Colonic mucosa (tissue), 4 donors: ENCODE results near the gene STAT4. TPM values are rescaled to one million over a fixed set of nuclear protein-coding genes. Genes with fewer than 3 reads are reported as not detected.

Experiments
- DNase-seq: peaks from one replicate; pipeline ENCODE4 v3.0.0-alpha.2; 2020
- H3K27ac ChIP-seq: fragments of 200-600 bp; one replicate; pipeline ENCODE4 v1.8.0; 2021
- H3K27me3 ChIP-seq: fragments of 200-600 bp; one replicate; pipeline ENCODE4 v1.8.0; 2021
- H3K36me3 ChIP-seq: fragments of 200-600 bp; one replicate; pipeline ENCODE4 v1.8.0; 2021
- H3K4me1 ChIP-seq: fragments of 200-600 bp; one replicate; pipeline ENCODE4 v1.8.0; 2021; ENCODE audit warnings: mild to moderate bottlenecking
- H3K4me3 ChIP-seq: fragments of 200-600 bp; one replicate; pipeline ENCODE4 v1.8.0; 2021
- H3K9ac ChIP-seq, 2 donors: one replicate each; pipeline ENCODE4 v1.7.0; 2013; ENCODE audit warnings: control low read depth in 2 of 2, low read depth in 2 of 2, low read length in 2 of 2
- H3K9me3 ChIP-seq: fragments of 200-600 bp; one replicate; pipeline ENCODE4 v1.8.0; 2021
- intact Hi-C: fragments of 100-400 bp; cut with DNase I; formaldehyde crosslinking; loops from one replicate; pipeline ENCODE4 v1.14.1; 2022
- total RNA-seq, 2 donors: library from RNA; stranded (reverse); fragmentation: NEBNext Ultra II Directional in 1 of 2; extraction: Animal tissue kit (Norgen Biotek cat#: 25700) in 1 of 2; gene quantifications; one replicate each; pipeline ENCODE4 v1.2.1, GENCODE V29; 2021
- TF ChIP-seq, protein P1 (sequence below): fragments of 200-600 bp; IDR thresholded peaks from one replicate; pipeline ENCODE4 v1.8.0; 2022; ENCODE audit warnings: antibody characterized with exemption, mild to moderate bottlenecking
- donor health status: healthy.
- donor health status: DM: no; HTN: no; CAD: no.
- donor health status: DM: no; HTN: no; CAD: no.

STAT4 gene
- total RNA-seq, 2 donors from 2014 or later = 2.0 to 2.1 TPM

DNA sequence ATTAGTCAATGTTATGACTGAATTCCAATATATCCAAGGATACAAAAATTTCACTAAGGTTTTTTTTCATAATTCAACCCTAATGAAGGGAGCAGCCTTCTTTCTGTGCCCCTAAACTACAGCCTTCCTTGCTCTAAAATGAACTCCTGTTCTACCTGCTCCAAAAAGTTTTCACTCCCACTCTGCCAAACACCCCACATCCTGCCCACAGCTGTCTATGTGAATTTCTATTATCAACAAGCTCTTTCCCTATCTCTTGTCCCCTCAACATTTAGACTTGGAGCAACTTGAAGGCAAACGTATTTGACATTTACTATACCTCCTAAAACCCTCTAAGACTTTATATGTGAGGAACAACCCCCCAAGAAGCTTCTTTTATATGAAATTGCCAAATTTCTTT, 2.5 kb downstream of the STAT4 start:
- no peak overlapping the region for H3K4me3 ChIP-seq
- H3K36me3 ChIP-seq = no peaks in the 10 kb centered on the region
- TF ChIP-seq, protein P1, sequence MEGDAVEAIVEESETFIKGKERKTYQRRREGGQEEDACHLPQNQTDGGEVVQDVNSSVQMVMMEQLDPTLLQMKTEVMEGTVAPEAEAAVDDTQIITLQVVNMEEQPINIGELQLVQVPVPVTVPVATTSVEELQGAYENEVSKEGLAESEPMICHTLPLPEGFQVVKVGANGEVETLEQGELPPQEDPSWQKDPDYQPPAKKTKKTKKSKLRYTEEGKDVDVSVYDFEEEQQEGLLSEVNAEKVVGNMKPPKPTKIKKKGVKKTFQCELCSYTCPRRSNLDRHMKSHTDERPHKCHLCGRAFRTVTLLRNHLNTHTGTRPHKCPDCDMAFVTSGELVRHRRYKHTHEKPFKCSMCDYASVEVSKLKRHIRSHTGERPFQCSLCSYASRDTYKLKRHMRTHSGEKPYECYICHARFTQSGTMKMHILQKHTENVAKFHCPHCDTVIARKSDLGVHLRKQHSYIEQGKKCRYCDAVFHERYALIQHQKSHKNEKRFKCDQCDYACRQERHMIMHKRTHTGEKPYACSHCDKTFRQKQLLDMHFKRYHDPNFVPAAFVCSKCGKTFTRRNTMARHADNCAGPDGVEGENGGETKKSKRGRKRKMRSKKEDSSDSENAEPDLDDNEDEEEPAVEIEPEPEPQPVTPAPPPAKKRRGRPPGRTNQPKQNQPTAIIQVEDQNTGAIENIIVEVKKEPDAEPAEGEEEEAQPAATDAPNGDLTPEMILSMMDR = no peak
- no peaks in the 10 kb centered on the region for H3K27me3 ChIP-seq
- intact Hi-C loops = no loop called here
- no peak for DNase-seq
- no peak overlapping the region for H3K27ac ChIP-seq
- H3K9ac ChIP-seq = no peak overlapping the region
- H3K4me1 ChIP-seq = no peaks in the 10 kb centered on the region
- no peaks in the 10 kb centered on the region for H3K9me3 ChIP-seq

DNA sequence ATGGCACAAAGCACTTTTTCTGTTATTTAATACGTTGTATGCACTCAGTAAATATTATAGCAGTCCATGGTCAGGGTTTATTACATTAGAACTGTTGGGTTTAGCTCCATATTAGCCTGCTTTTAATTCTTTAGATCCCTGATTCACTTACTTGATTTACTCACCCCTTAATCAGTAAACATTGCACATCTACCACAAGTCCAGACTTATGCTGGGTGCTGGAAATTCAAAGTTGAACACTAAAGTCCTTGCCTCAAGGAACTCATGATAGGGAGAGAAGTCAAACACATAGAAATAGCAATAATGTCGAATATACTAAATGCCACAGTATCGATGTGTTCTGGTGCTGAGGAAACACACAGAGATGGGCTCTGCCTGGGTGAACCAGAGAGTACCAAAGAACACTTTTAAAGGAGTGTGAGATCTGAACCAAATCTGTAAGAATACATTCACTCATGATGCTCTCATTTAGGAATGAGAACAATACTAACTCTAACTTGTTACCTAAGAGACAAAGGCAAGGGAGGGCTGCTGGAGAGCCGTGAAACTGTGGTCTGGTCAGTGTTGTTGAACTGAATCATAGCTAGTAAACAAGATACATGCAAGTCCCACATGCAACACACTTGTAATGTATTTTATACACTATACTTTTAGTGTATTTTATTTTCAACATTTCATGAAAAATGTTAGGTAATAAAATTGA, 4.9 kb downstream of the STAT4 start:
- no peak for DNase-seq
- no peak overlapping the region for H3K27ac ChIP-seq
- no peak overlapping the region for H3K4me3 ChIP-seq
- H3K9me3 ChIP-seq = no peaks in the 10 kb centered on the region
- no peaks in the 10 kb centered on the region for H3K4me1 ChIP-seq
- H3K9ac ChIP-seq = no peak overlapping the region
- H3K27me3 ChIP-seq = no peaks in the 10 kb centered on the region
- no peaks in the 10 kb centered on the region for H3K36me3 ChIP-seq
- intact Hi-C loops = no loop called here
- TF ChIP-seq, protein P1 = no peak

DNA sequence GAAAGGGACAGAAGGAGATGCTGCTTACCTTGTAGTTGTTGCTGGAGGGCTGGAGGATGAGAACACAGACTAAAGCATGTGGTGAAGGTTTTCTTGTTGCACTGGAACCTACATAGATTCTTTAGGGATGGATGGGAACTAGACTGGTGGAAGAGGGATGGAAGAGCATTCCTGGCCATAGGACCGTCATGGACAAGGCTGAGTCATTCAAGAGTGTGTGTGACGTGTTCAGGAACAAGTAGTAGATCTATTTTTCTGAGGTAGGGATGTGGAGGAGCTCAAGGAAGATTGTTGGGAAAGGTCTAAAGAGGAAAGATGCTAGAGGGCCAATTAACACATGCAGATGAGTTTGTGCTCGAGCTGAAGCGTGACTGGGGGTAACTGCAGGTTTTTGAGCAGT, 6.6 kb downstream of the STAT4 start:
- no peaks in the 10 kb centered on the region for H3K27me3 ChIP-seq
- no peaks in the 10 kb centered on the region for H3K4me1 ChIP-seq
- no peak overlapping the region for H3K27ac ChIP-seq
- intact Hi-C loops = no loop called here
- H3K9ac ChIP-seq = no peak overlapping the region
- H3K4me3 ChIP-seq = no peak overlapping the region
- TF ChIP-seq, protein P1 = no peak
- H3K36me3 ChIP-seq = no peaks in the 10 kb centered on the region
- H3K9me3 ChIP-seq = no peaks in the 10 kb centered on the region
- no peak for DNase-seq

DNA sequence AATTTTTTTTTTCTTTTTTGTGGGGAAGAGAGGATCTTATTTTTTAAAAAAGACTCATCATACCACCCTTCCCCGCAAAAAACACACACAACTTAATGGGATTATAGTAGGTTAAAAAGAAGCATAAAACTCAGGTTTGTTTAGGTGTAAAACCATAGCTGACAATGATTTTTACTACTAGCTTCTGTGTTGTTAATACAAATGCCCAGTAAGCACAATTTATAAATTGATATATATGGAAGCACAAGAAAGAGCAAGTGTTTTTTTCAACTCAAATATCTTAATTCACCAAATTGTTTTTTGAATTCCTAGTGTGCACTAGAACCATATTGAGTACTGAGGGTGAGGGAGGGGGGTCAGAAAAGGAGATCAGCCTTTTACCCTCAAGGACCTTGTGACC, 7.0 kb downstream of the STAT4 start:
- H3K27ac ChIP-seq = no peak overlapping the region
- H3K36me3 ChIP-seq = no peaks in the 10 kb centered on the region
- H3K4me3 ChIP-seq = no peak overlapping the region
- TF ChIP-seq, protein P1 = no peak
- intact Hi-C loops = no loop called here
- H3K9ac ChIP-seq = no peak overlapping the region
- no peaks in the 10 kb centered on the region for H3K27me3 ChIP-seq
- H3K9me3 ChIP-seq = no peaks in the 10 kb centered on the region
- no peak for DNase-seq
- no peaks in the 10 kb centered on the region for H3K4me1 ChIP-seq

DNA sequence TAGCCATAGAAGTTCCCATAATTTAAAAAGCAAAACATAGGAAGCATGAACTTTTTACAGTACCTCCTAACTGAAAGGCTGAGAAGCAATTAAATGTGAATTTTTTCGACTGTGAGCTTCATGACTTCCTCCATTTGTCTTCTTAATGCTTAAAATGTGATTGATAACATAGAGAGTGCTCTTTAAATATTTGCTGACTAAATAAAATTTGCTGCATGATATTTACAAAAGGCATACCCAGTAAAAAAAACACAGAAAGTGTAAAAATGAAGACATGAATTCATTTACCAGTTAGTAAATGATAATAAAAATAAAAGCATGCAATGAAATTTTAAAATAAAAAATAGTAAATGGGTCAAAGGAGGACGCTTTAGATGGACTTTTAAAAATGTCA, 21.9 kb downstream of the STAT4 start:
- H3K27ac ChIP-seq = no peak overlapping the region
- H3K4me3 ChIP-seq = no peak overlapping the region
- H3K4me1 ChIP-seq = no peaks in the 10 kb centered on the region
- no peak overlapping the region for H3K9ac ChIP-seq
- TF ChIP-seq, protein P1 = no peak
- no peak for DNase-seq
- no peaks in the 10 kb centered on the region for H3K36me3 ChIP-seq
- intact Hi-C loops = no loop called here
- no peaks in the 10 kb centered on the region for H3K9me3 ChIP-seq
- H3K27me3 ChIP-seq = no peaks in the 10 kb centered on the region
